HepG2 (cell line): ENCODE data around the gene ATPAF2. TPM values are rescaled to one million over a fixed set of nuclear protein-coding genes. Genes with fewer than 3 reads are reported as not detected.

ENCODE experiments used
- ADNP ChIP-seq: sonication (generic); formaldehyde crosslinking; IDR thresholded peaks from 2 replicates; pipeline ENCODE4 v1.4.0; 2020; ENCODE audit warnings: missing genetic modification reagents
- CENPX ChIP-seq: sonication (generic); formaldehyde crosslinking; IDR thresholded peaks from 2 replicates; pipeline ENCODE4 v1.9.0; 2021; ENCODE audit warnings: mild to moderate bottlenecking, missing genetic modification reagents, moderate library complexity
- HNF1B ChIP-seq: sonication (generic); formaldehyde crosslinking; IDR thresholded peaks from 2 replicates; pipeline ENCODE4 v1.5.1; 2020; ENCODE audit warnings: mild to moderate bottlenecking, moderate library complexity, missing genetic modification reagents
- IRF2 ChIP-seq: IDR thresholded peaks from 2 replicates; pipeline ENCODE4 v1.6.1; 2018; ENCODE audit warnings: missing genetic modification reagents, missing compliant biosample characterization
- KDM3A ChIP-seq: IDR thresholded peaks from 2 replicates; pipeline ENCODE4 v1.6.1; 2018; ENCODE audit warnings: low read depth, missing compliant biosample characterization
- KLF16 ChIP-seq, 2 experiments: sonication (generic) in 1 of 2; formaldehyde crosslinking in 1 of 2; IDR thresholded peaks; 2 replicates each; pipeline versions ENCODE4 v1.6.1 to v1.8.0; 2016 to 2023; ENCODE audit warnings: missing genetic modification reagents in 2 of 2, missing compliant biosample characterization in 1 of 2
- MXD3 ChIP-seq: IDR thresholded peaks from 2 replicates; pipeline ENCODE4 v1.6.1; 2016; ENCODE audit warnings: mild to moderate bottlenecking, missing biosample characterization, missing genetic modification reagents
- PCBP1 ChIP-seq: fragments of 200-400 bp; formaldehyde crosslinking; IDR thresholded peaks from 2 replicates; pipeline ENCODE4 v1.6.1; 2017; ENCODE audit warnings: mild to moderate bottlenecking, low read depth, low read length, borderline replicate concordance
- RARA ChIP-seq: IDR thresholded peaks from 2 replicates; pipeline ENCODE4 v1.6.1; 2016; ENCODE audit warnings: missing genetic modification reagents, missing compliant biosample characterization
- SNAPC5 ChIP-seq: sonication (generic); formaldehyde crosslinking; IDR thresholded peaks from 2 replicates; pipeline ENCODE4 v1.8.1; 2023; ENCODE audit warnings: mild to moderate bottlenecking, missing genetic modification reagents, borderline replicate concordance
- TCF12 ChIP-seq, 2 experiments: fragments of 450-650 bp in 1 of 2; sonication (generic) in 1 of 2; formaldehyde crosslinking in 1 of 2; IDR thresholded peaks; 2 replicates each; pipeline versions ENCODE4 v1.6.1 to v1.8.0; 2017 to 2022; ENCODE audit warnings: antibody characterized with exemption in 1 of 2, mild to moderate bottlenecking in 1 of 2, missing genetic modification reagents in 1 of 2, moderate library complexity in 1 of 2
- THRA ChIP-seq: sonication (generic); formaldehyde crosslinking; IDR thresholded peaks from 2 replicates; pipeline ENCODE4 v1.4.0; 2020; ENCODE audit warnings: missing genetic modification reagents, borderline replicate concordance
- ZBTB25 ChIP-seq: IDR thresholded peaks from 2 replicates; pipeline ENCODE4 v1.6.1; 2018; ENCODE audit warnings: missing genetic modification reagents
- ZC3H13 ChIP-seq: sonication (generic); formaldehyde crosslinking; IDR thresholded peaks from 2 replicates; pipeline ENCODE4 v1.8.1; 2023; ENCODE audit warnings: mild to moderate bottlenecking, missing genetic modification reagents, moderate library complexity
- ZFP62 ChIP-seq: sonication (generic); formaldehyde crosslinking; IDR thresholded peaks from 2 replicates; pipeline ENCODE4 v1.4.0; 2020; ENCODE audit warnings: missing genetic modification reagents
- ZHX1 ChIP-seq: sonication (generic); formaldehyde crosslinking; IDR thresholded peaks from 2 replicates; pipeline ENCODE4 v1.8.1; 2022; ENCODE audit warnings: low read depth, mild to moderate bottlenecking, missing genetic modification reagents
- ZNF282 ChIP-seq: fragments of 450-650 bp; IDR thresholded peaks from 2 replicates; pipeline ENCODE4 v1.6.1; 2018; ENCODE audit not compliant: partially characterized antibody
- ZNF441 ChIP-seq: sonication (generic); formaldehyde crosslinking; IDR thresholded peaks from 2 replicates; pipeline ENCODE4 v1.7.0; 2021; ENCODE audit warnings: missing genetic modification reagents, borderline replicate concordance
- ZNF678 ChIP-seq: sonication (generic); formaldehyde crosslinking; IDR thresholded peaks from 2 replicates; pipeline ENCODE4 v1.4.0; 2020; ENCODE audit warnings: mild to moderate bottlenecking, missing genetic modification reagents
- ZNF780A ChIP-seq: sonication (generic); formaldehyde crosslinking; IDR thresholded peaks from 2 replicates; pipeline ENCODE4 v1.8.0; 2022; ENCODE audit warnings: mild to moderate bottlenecking, missing genetic modification reagents, moderate library complexity
- ZSCAN21 ChIP-seq: sonication (generic); formaldehyde crosslinking; IDR thresholded peaks from 2 replicates; pipeline ENCODE4 v1.8.0; 2022; ENCODE audit warnings: mild to moderate bottlenecking, missing genetic modification reagents, moderate library complexity, borderline replicate concordance
- polyA plus RNA-seq, 8 experiments: library from polyadenylated mRNA; depleted of rRNA in 3 of 8; stranded (reverse) in 7 of 8; unstranded in 1 of 8; fragments of >200 nt; fragmentation: Illumina TruSeq in 4 of 8; extraction: Trizol in 4 of 8; gene quantifications; 2 replicates each; pipeline versions ENCODE4 v1.2.1 to v1.2.3, GENCODE V29; 2011 to 2016; ENCODE audit warnings: low read depth in 4 of 8, missing spikeins in 1 of 8, mixed read lengths in 1 of 8; ENCODE audit not compliant: insufficient read depth in 1 of 8
- total RNA-seq, 5 experiments: library from RNA; depleted of rRNA; stranded (reverse); fragments of >200 nt; fragmentation: Illumina TruSeq; extraction: Trizol; gene quantifications; 2 replicates each; pipeline ENCODE4 v1.2.3, GENCODE V29; 2016; ENCODE audit warnings: low read depth in 1 of 5

The ATPAF2 gene
- total and polyA plus RNA-seq, 2 of the 13 experiments (the other 11 are each of a cell fraction or from before 2014, with no cell fraction given), result 15.0 to 16.5 TPM

GRCh38 chr17:18087610-18088491 is 48.9 kb upstream of the ATPAF2 start, which contains the start of gene DRG2 (continued):
- peak; percentile 75; the same call in 1 of the 2 replicates for TF ChIP-seq MXD3
- peak; percentile 60 for TF ChIP-seq RARA
- peak; percentile 89 for TF ChIP-seq ZHX1 (CRISPR knock-in tag)
- peak; percentile 98 for TF ChIP-seq KDM3A (CRISPR knock-in tag)
- TF ChIP-seq ZFP62 (CRISPR knock-in tag), result no peak
- no peak for TF ChIP-seq ZNF282
- TF ChIP-seq CENPX (CRISPR knock-in tag), result no peak
- TF ChIP-seq ZNF780A (CRISPR knock-in tag), result no peak
- TF ChIP-seq ZSCAN21 (CRISPR knock-in tag), result peak; percentile 84; the same call in 1 of the 2 replicates
- TF ChIP-seq ZNF678 (CRISPR knock-in tag), result peak; percentile 87
- peak; percentile 98 for TF ChIP-seq ADNP (CRISPR knock-in tag)
- no peak for TF ChIP-seq TCF12 (IDR thresholded peaks at IDR 0.05)
- no peak; the same call in 1 of the 2 replicates for TF ChIP-seq TCF12 (CRISPR knock-in tag; IDR thresholded peaks at IDR 0.05)
- peak; percentile 97 for TF ChIP-seq ZBTB25 (CRISPR knock-in tag)
- peak; percentile 88; the same call in 1 of the 2 replicates for TF ChIP-seq PCBP1
- TF ChIP-seq HNF1B (CRISPR knock-in tag), result peak; percentile 90
- peak; percentile 91; the same call in 1 of the 2 replicates for TF ChIP-seq ZC3H13
- TF ChIP-seq IRF2, result peak; percentile 98
- TF ChIP-seq KLF16 (CRISPR knock-in tag; IDR thresholded peaks at IDR 0.05), result peak in 1 of 2 experiments; percentile 96; a peak in 2 of 4 replicates
- TF ChIP-seq SNAPC5 (CRISPR knock-in tag), result peak; percentile 72; the same call in 1 of the 2 replicates
- TF ChIP-seq ZNF441 (CRISPR knock-in tag), result peak; percentile 92
- peak; percentile 92 for TF ChIP-seq THRA (CRISPR knock-in tag)
